ENCODE results near the gene IL37. TPM values are rescaled to one million over a fixed set of nuclear protein-coding genes. Genes with fewer than 3 reads are reported as not detected.
A peak's percentile ranks its signal among the peaks of the same experiment; 100 is the strongest.

The IL37 gene
- total RNA-seq, 1 donor from 2014 or later = not detected

- Mint-ChIP-seq H3K9me3 (ENCODE audit: unreplicated experiment) (peaks cover 4% of the 10 kb centered on the region), H3K4me3 (ENCODE audit: unreplicated experiment) (no peak overlapping the region), H3K4me1 (ENCODE audit: low read depth, unreplicated experiment) (peaks cover 7% of the 10 kb centered on the region), H3K27me3 (ENCODE audit: low read depth, unreplicated experiment) (peaks cover 34% of the 10 kb centered on the region), H3K36me3 (ENCODE audit: low read depth, unreplicated experiment) (no peaks in the 10 kb centered on the region), H3K27ac (ENCODE audit: unreplicated experiment) (no peak overlapping the region)
- Histone ChIP-seq H3K27me3 (ENCODE audit: insufficient read depth, low read length) (no peaks in the 10 kb centered on the region), H3K4me3 (ENCODE audit: insufficient read depth, low read depth, low read length) (no peak overlapping the region), H3K36me3 (ENCODE audit: insufficient read depth, low read length) (no peaks in the 10 kb centered on the region), H3K9me3 (ENCODE audit: insufficient read depth, low read depth, low read length) (peaks cover 3% of the 10 kb centered on the region), H3K4me2 (ENCODE audit: low read length) (no peak overlapping the region), H3K9ac (ENCODE audit: low read length) (no peak overlapping the region), H3K79me2 (ENCODE audit: insufficient read depth, low read length) (no peaks in the 10 kb centered on the region), H3K27ac (ENCODE audit: low read depth, low read length) (no peak overlapping the region), H4K20me1 (ENCODE audit: insufficient read depth, low read length) (no peaks in the 10 kb centered on the region), H3K4me1 (ENCODE audit: insufficient read depth, low read length) (peaks cover 11% of the 10 kb centered on the region), H2AFZ (ENCODE audit: low read depth, low read length) (no peak overlapping the region)
- TF ChIP-seq EZH2 (IDR thresholded peaks at IDR 0.05; ENCODE audit: insufficient read depth, low read length) = no peak
- TF ChIP-seq, protein P1, sequence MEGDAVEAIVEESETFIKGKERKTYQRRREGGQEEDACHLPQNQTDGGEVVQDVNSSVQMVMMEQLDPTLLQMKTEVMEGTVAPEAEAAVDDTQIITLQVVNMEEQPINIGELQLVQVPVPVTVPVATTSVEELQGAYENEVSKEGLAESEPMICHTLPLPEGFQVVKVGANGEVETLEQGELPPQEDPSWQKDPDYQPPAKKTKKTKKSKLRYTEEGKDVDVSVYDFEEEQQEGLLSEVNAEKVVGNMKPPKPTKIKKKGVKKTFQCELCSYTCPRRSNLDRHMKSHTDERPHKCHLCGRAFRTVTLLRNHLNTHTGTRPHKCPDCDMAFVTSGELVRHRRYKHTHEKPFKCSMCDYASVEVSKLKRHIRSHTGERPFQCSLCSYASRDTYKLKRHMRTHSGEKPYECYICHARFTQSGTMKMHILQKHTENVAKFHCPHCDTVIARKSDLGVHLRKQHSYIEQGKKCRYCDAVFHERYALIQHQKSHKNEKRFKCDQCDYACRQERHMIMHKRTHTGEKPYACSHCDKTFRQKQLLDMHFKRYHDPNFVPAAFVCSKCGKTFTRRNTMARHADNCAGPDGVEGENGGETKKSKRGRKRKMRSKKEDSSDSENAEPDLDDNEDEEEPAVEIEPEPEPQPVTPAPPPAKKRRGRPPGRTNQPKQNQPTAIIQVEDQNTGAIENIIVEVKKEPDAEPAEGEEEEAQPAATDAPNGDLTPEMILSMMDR (IDR thresholded peaks at IDR 0.05; ENCODE audit: insufficient read depth, low read depth, low read length) = no peak
- DNase-seq (ENCODE audit: low read depth) (no peak), FAIRE-seq (no peak)
Measured at GRCh38 chr2:112940859-112941625, 30.1 kb downstream of the IL37 start.

DNA sequence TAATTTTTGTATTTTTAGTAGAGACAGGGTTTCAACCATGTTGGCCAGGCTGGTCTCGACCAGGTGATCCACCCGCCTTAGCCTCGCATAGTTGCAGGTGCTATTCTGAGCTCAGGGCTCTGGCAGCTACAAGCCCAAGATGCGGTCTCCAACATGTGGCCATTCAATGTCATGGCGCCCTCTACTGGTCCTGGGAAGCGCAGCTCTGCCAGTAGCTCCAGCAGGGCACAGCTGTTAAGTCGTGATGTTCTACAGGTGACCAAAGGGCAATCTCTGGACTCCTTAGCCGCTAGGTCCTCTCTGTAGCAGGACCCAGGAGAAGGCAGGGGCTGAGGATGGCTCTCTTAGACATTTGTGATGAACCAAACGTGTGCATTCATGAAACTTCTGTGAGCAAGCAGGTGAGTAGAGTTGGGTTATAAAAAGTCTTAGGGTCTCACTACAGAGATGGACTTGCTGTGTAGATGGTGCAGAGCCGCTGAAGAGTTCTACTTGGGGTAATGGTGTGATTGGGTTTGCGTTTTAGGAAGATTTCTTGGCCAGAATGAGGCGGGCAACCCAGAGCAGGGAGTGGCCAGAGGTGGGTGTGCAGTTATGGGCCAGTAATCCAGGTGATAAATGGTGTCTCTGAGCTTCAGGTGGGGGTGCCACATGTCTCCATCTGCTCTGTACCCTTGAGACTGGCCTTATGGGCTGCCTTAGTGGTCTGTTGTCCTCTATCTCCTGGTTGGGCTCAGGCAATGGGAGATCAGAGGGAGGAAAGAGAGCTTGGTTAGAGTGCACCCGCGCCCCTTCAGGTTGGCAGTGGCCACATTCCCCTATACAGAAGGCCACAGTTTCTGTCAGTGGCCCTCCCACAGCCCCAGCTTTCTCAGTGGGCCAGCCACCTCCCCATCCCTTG is 31.0 kb downstream of the IL37 start:
- Mint-ChIP-seq H3K27ac (ENCODE audit: unreplicated experiment) (no peak overlapping the region), H3K4me3 (ENCODE audit: unreplicated experiment) (no peak overlapping the region), H3K27me3 (ENCODE audit: low read depth, unreplicated experiment) (peaks cover 26% of the 10 kb centered on the region), H3K36me3 (ENCODE audit: low read depth, unreplicated experiment) (no peaks in the 10 kb centered on the region), H3K4me1 (ENCODE audit: low read depth, unreplicated experiment) (peaks cover 2% of the 10 kb centered on the region), H3K9me3 (ENCODE audit: unreplicated experiment) (peaks cover 4% of the 10 kb centered on the region)
- Histone ChIP-seq H3K27ac (ENCODE audit: low read depth, low read length) (no peak overlapping the region), H3K79me2 (ENCODE audit: insufficient read depth, low read length) (no peaks in the 10 kb centered on the region), H3K9me3 (ENCODE audit: insufficient read depth, low read depth, low read length) (peaks cover 3% of the 10 kb centered on the region), H4K20me1 (ENCODE audit: insufficient read depth, low read length) (no peaks in the 10 kb centered on the region), H2AFZ (ENCODE audit: low read depth, low read length) (no peak overlapping the region), H3K4me3 (ENCODE audit: insufficient read depth, low read depth, low read length) (no peak overlapping the region), H3K4me2 (ENCODE audit: low read length) (no peak overlapping the region), H3K27me3 (ENCODE audit: insufficient read depth, low read length) (no peaks in the 10 kb centered on the region), H3K9ac (ENCODE audit: low read length) (no peak overlapping the region), H3K36me3 (ENCODE audit: insufficient read depth, low read length) (no peaks in the 10 kb centered on the region), H3K4me1 (ENCODE audit: insufficient read depth, low read length) (peaks cover 6% of the 10 kb centered on the region)
- TF ChIP-seq EZH2 (IDR thresholded peaks at IDR 0.05; ENCODE audit: insufficient read depth, low read length) = no peak
- TF ChIP-seq, protein P1 (IDR thresholded peaks at IDR 0.05; ENCODE audit: insufficient read depth, low read depth, low read length) = peak; percentile 96
- FAIRE-seq (no peak), DNase-seq (ENCODE audit: low read depth) (peak; percentile 36)
